Measurements from ENCODE around the gene KRTAP9-4. TPM values are rescaled to one million over a fixed set of nuclear protein-coding genes. Genes with fewer than 3 reads are reported as not detected.
"Not testable (repeated sequence)": the region's sequence is repeated elsewhere in the genome, so short reads cannot be mapped to it uniquely, and the experiment has no call there.

The KRTAP9-4 gene
- total RNA-seq, 1 experiment from 2014 or later: not detected

DNA sequence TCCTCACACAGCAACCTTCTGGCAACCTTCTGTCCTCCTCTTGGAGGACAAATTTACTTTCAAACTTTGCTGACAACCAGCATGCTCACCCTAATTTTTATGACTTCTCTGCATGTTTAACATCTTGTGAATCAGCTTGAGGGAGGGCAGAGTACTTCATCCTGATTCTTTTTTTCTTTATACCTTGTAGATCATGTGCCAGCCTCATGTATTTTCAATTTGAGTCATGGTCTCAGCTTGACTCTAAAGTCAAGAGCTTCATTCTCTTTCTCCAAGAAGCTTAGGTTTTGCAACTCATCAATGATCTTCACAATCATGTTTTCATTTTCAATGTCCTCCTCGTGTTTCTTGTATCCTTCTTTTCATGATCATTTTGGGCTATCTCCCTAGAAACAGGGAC lies 22.4 kb downstream of the KRTAP9-4 start:
- ChIA-PET POLR2A (no interaction called here), CTCF (no interaction called here), RAD21 (ENCODE audit: low non-redundant PET in 1 of 2, low total read pairs in 2 of 2, uncharacterized antibody in 2 of 2, unreplicated experiment in 2 of 2) (no interaction called here)
- TF ChIP-seq POLR2A (IDR thresholded peaks at IDR 0.05; ENCODE audit: borderline replicate concordance, extremely low read depth, insufficient read depth, insufficient read length) (no peak), SP1 (IDR thresholded peaks at IDR 0.05; ENCODE audit: low read depth) (no peak), EZH2 (IDR thresholded peaks at IDR 0.05) (no peak), JUND (IDR thresholded peaks at IDR 0.05) (no peak), ZFX (IDR thresholded peaks at IDR 0.05) (no peak), YY1 (IDR thresholded peaks at IDR 0.05; ENCODE audit: extremely low read depth, insufficient replicate concordance, low read depth, low read length) (no peak), ZNF274 (IDR thresholded peaks at IDR 0.05; ENCODE audit: low read depth, low read length) (no peak), ELF1 (IDR thresholded peaks at IDR 0.05; ENCODE audit: borderline replicate concordance, low read depth) (no peak), CEBPB (IDR thresholded peaks at IDR 0.05; ENCODE audit: low read depth) (no peak), SIN3A (IDR thresholded peaks at IDR 0.05; ENCODE audit: low read depth) (no peak)
- H3K4me2 ChIP-seq (ENCODE audit: low read length): no peak overlapping the region
- H3K79me2 ChIP-seq (ENCODE audit: insufficient read depth, low read length): no peaks in the 10 kb centered on the region
- H3K9me3 ChIP-seq (ENCODE audit: control insufficient read depth in 1 of 2, insufficient read depth in 1 of 2, low read depth in 1 of 2, low read length in 2 of 2): no peaks in the 10 kb centered on the region
- H3K9me2 ChIP-seq (ENCODE audit: insufficient read depth): no peaks in the 10 kb centered on the region
- no TSS peak for BruUV-seq (replicated peaks)
- no peak overlapping the region for H2AFZ ChIP-seq (ENCODE audit: low read depth, low read length, poor library complexity, severe bottlenecking)
- no peak overlapping the region for H3K4me3 ChIP-seq (replicated peaks in 1 of 2; ENCODE audit: low read depth in 1 of 2, low read length in 2 of 2)
- no peak overlapping the region for H3K27ac ChIP-seq (ENCODE audit: low read depth, low read length)
- no peaks in the 10 kb centered on the region for H3K4me1 ChIP-seq (ENCODE audit: control insufficient read depth in 1 of 2, insufficient read depth in 2 of 2, low read length in 2 of 2)
- no peaks in the 10 kb centered on the region for H3K27me3 ChIP-seq (ENCODE audit: insufficient read depth, low read length)
- DNase-seq (ENCODE audit: low read depth, low spot score) (no peak), ATAC-seq (no peak)
- no peaks in the 10 kb centered on the region for H4K20me1 ChIP-seq (ENCODE audit: insufficient read depth)
- no peaks in the 10 kb centered on the region for H3K36me3 ChIP-seq (ENCODE audit: control insufficient read depth in 1 of 2, insufficient read depth in 2 of 2, low read length in 2 of 2)
- intact Hi-C loops (cut with micrococcal nuclease): no loop called here
- no peak overlapping the region for H3K9ac ChIP-seq (ENCODE audit: low read length)

DNA sequence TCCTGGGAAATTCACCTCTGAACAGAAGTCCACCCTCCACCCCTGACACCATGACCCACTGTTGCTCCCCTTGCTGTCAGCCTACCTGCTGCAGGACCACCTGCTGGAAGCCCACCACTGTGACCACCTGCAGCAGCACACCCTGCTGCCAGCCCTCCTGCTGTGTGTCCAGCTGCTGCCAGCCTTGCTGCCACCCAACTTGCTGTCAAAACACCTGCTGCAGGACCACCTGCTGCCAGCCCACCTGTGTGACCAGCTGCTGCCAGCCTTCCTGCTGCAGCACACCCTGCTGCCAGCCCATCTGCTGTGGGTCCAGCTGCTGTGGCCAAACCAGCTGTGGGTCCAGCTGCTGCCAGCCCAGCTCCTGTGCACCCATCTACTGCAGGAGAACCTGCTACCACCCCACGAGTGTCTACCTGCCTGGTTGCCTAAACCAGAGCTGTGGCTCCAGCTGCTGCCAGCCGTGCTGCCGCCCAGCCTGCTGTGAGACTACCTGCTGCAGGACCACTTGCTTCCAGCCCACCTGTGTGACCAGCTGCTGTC lies 26.2 kb downstream of the KRTAP9-4 start, which contains the start of gene KRTAP9-7:
Gene KRTAP9-7 (plus strand): TSS at position 51 of the 543 bp plus-strand sequence. CDS start 0 bp downstream, at position 51.
- CTCF ChIA-PET; ATAC-seq; RAD21 ChIA-PET (ENCODE audit: low non-redundant PET in 1 of 2, low total read pairs in 2 of 2, uncharacterized antibody in 2 of 2, unreplicated experiment in 2 of 2): not testable (repeated sequence)

More for the DNA sequence above, 26.2 kb downstream of the KRTAP9-4 start, which contains the start of gene KRTAP9-7:
- H3K9me3 ChIP-seq (ENCODE audit: control insufficient read depth in 1 of 2, insufficient read depth in 1 of 2, low read depth in 1 of 2, low read length in 2 of 2); H3K36me3 ChIP-seq (ENCODE audit: control insufficient read depth in 1 of 2, insufficient read depth in 2 of 2, low read length in 2 of 2); H3K9ac ChIP-seq (ENCODE audit: low read length); POLR2A ChIA-PET; H3K4me3 ChIP-seq (replicated peaks in 1 of 2; ENCODE audit: low read depth in 1 of 2, low read length in 2 of 2); H3K4me2 ChIP-seq (ENCODE audit: low read length); H3K27me3 ChIP-seq (ENCODE audit: insufficient read depth, low read length); BruUV-seq (replicated peaks); H3K9me2 ChIP-seq (ENCODE audit: insufficient read depth); DNase-seq (ENCODE audit: low read depth, low spot score); H3K4me1 ChIP-seq (ENCODE audit: control insufficient read depth in 1 of 2, insufficient read depth in 2 of 2, low read length in 2 of 2); H3K79me2 ChIP-seq (ENCODE audit: insufficient read depth, low read length); H3K27ac ChIP-seq (ENCODE audit: low read depth, low read length); H2AFZ ChIP-seq (ENCODE audit: low read depth, low read length, poor library complexity, severe bottlenecking); H4K20me1 ChIP-seq (ENCODE audit: insufficient read depth): not testable (repeated sequence)
- intact Hi-C loops (cut with micrococcal nuclease): loop anchor here (1.0 kb wide), 1 partner anchor 11 kb away; no protein-coding TSS in a partner anchor

Measured in HCT116 (cell line).